NCI-H524 treated with DMSO at 0.1 percent for 48 hours (cell line): ENCODE data around the gene COX7A2L.
"Not testable (repeated sequence)": the region's sequence is repeated elsewhere in the genome, so short reads cannot be mapped to it uniquely, and the experiment has no call there.

Experiments
- DNase-seq: peaks from one replicate; lab custom pipeline; 2025; lab: John Stamatoyannopoulos, UW

COX7A2L gene

GRCh38 chr2:42360890-42361727 is at the start of gene COX7A2L:
COX7A2L (minus strand) TSS chr2:42361217; CDS start chr2:42361161, 56 bp downstream.
- DNase-seq, result peak; percentile 92

GRCh38 chr2:42408009-42408408 is 47.0 kb upstream of the COX7A2L start:
- no peak for DNase-seq

- no peak for DNase-seq
Measured at GRCh38 chr2:42407476-42407875, 46.5 kb upstream of the COX7A2L start.

- no peak for DNase-seq
Measured at GRCh38 chr2:42404676-42405075, 43.7 kb upstream of the COX7A2L start.

GRCh38 chr2:42401773-42402172 is 40.8 kb upstream of the COX7A2L start:
- DNase-seq, result no peak

GRCh38 chr2:42398052-42398451 is 37.0 kb upstream of the COX7A2L start:
- DNase-seq, result not testable (repeated sequence)

GRCh38 chr2:42393320-42393719 is 32.3 kb upstream of the COX7A2L start:
- DNase-seq, result not testable (repeated sequence)

GRCh38 chr2:42392191-42392590 is 31.2 kb upstream of the COX7A2L start:
- DNase-seq, result no peak

GRCh38 chr2:42390401-42390969 is 29.5 kb upstream of the COX7A2L start:
- no peak for DNase-seq

- no peak for DNase-seq
Measured at GRCh38 chr2:42386682-42387081, 25.7 kb upstream of the COX7A2L start.

GRCh38 chr2:42385225-42385624 is 24.2 kb upstream of the COX7A2L start:
- no peak for DNase-seq

- DNase-seq, result no peak
Measured at GRCh38 chr2:42383855-42384530, 23.0 kb upstream of the COX7A2L start.

GRCh38 chr2:42382144-42382543 is 21.1 kb upstream of the COX7A2L start:
- no peak for DNase-seq

GRCh38 chr2:42380026-42380425 is 19.0 kb upstream of the COX7A2L start:
- not testable (repeated sequence) for DNase-seq

GRCh38 chr2:42378415-42378814 is 17.4 kb upstream of the COX7A2L start:
- no peak for DNase-seq

GRCh38 chr2:42376758-42377157 is 15.7 kb upstream of the COX7A2L start:
- no peak for DNase-seq

- no peak for DNase-seq
Measured at GRCh38 chr2:42372474-42373200, 11.6 kb upstream of the COX7A2L start.

- DNase-seq, result no peak
Measured at GRCh38 chr2:42371611-42372473, 10.8 kb upstream of the COX7A2L start.

- no peak for DNase-seq
Measured at GRCh38 chr2:42369532-42370229, 8.7 kb upstream of the COX7A2L start.

- DNase-seq, result no peak
Measured at GRCh38 chr2:42368817-42369531, 8.0 kb upstream of the COX7A2L start.
